WTC11 (cell line): ENCODE results near the gene TXNDC15. TPM values are rescaled to one million over a fixed set of nuclear protein-coding genes. Genes with fewer than 3 reads are reported as not detected.

Experiments
- ATAC-seq: fragments of 200-7000 bp; cut with Tn5 transposase; 2 replicates; pipeline ENCODE4 v1.10.0; 2021; ENCODE audit warnings: mild to moderate bottlenecking, moderate library complexity
- CTCF ChIA-PET: fragments of 300-600 bp; sonication (Branson Sonifier 250); formaldehyde crosslinking; loops from one replicate; lab custom pipeline; 2021; ENCODE audit warnings: antibody characterized with exemption; lab: Charles Lee
- POLR2A ChIA-PET: fragments of 350-600 bp; sonication (Branson Sonifier 250); formaldehyde crosslinking; loops from one replicate; lab custom pipeline; 2021; ENCODE audit warnings: antibody characterized with exemption; lab: Charles Lee
- DNase-seq: peaks from one replicate; pipeline ENCODE4 v3.0.0; 2021; ENCODE audit warnings: low spot score
- H3K27ac Mint-ChIP-seq: 2 replicates; pipeline ENCODE4 v1.8.0; 2021; ENCODE audit warnings: mixed read lengths
- H3K27me3 Mint-ChIP-seq: 2 replicates; pipeline ENCODE4 v1.8.0; 2021; ENCODE audit warnings: low read depth, mild to moderate bottlenecking, moderate library complexity, mixed read lengths
- H3K36me3 Mint-ChIP-seq: 2 replicates; pipeline ENCODE4 v1.8.0; 2021; ENCODE audit warnings: mixed read lengths
- H3K4me1 Mint-ChIP-seq: 2 replicates; pipeline ENCODE4 v1.8.0; 2022; ENCODE audit warnings: mixed read lengths
- H3K4me3 Mint-ChIP-seq: 2 replicates; pipeline ENCODE4 v1.8.0; 2021; ENCODE audit warnings: mild to moderate bottlenecking, moderate library complexity, mixed read lengths
- H3K9me3 Mint-ChIP-seq: 2 replicates; pipeline ENCODE4 v1.8.0; 2021; ENCODE audit warnings: mixed read lengths
- EMX1 ChIP-seq: fragments of 250-450 bp; sonication (Bioruptor Pico); IDR thresholded peaks from 2 replicates; pipeline ENCODE4 v1.8.0; 2021; ENCODE audit warnings: mild to moderate bottlenecking
- FOXJ3 ChIP-seq: sonication (generic); formaldehyde crosslinking; IDR thresholded peaks from 2 replicates; pipeline ENCODE4 v1.9.0; 2021; ENCODE audit warnings: missing genetic modification reagents, mild to moderate bottlenecking, borderline replicate concordance
- HMGA2 ChIP-seq: fragments of 250-450 bp; sonication (Bioruptor Pico); IDR thresholded peaks from 2 replicates; pipeline ENCODE4 v1.4.0; 2021; ENCODE audit warnings: mild to moderate bottlenecking, moderate library complexity
- IRF2 ChIP-seq: sonication (generic); formaldehyde crosslinking; IDR thresholded peaks from 2 replicates; pipeline ENCODE4 v1.8.0; 2022; ENCODE audit warnings: low read depth, missing genetic modification reagents, borderline replicate concordance
- JAZF1 ChIP-seq: fragments of 250-450 bp; sonication (Bioruptor Pico); IDR thresholded peaks from 2 replicates; pipeline ENCODE4 v1.9.0; 2021; ENCODE audit warnings: moderate library complexity, mild to moderate bottlenecking, inconsistent platforms
- JUN ChIP-seq: sonication (generic); formaldehyde crosslinking; IDR thresholded peaks from 2 replicates; pipeline ENCODE4 v1.8.0; 2023; ENCODE audit warnings: mild to moderate bottlenecking, missing genetic modification reagents
- MAX ChIP-seq: sonication (generic); formaldehyde crosslinking; IDR thresholded peaks from 2 replicates; pipeline ENCODE4 v1.8.0; 2022; ENCODE audit warnings: mild to moderate bottlenecking, missing genetic modification reagents
- MLX ChIP-seq: sonication (generic); formaldehyde crosslinking; IDR thresholded peaks from 2 replicates; pipeline ENCODE4 v1.8.1; 2023; ENCODE audit warnings: mild to moderate bottlenecking, missing genetic modification reagents, moderate library complexity
- MXD4 ChIP-seq: fragments of 250-450 bp; sonication (Bioruptor Pico); IDR thresholded peaks from 2 replicates; pipeline ENCODE4 v1.8.0; 2021; ENCODE audit warnings: mild to moderate bottlenecking, moderate library complexity, borderline replicate concordance
- MYBL2 ChIP-seq: sonication (generic); formaldehyde crosslinking; IDR thresholded peaks from 2 replicates; pipeline ENCODE4 v1.8.1; 2023; ENCODE audit warnings: mild to moderate bottlenecking, moderate library complexity, missing genetic modification reagents
- NFATC4 ChIP-seq: fragments of 250-450 bp; sonication (Bioruptor Pico); IDR thresholded peaks from 2 replicates; pipeline ENCODE4 v1.9.0; 2021; ENCODE audit warnings: mild to moderate bottlenecking
- OVOL2 ChIP-seq: fragments of 250-450 bp; sonication (Bioruptor Pico); IDR thresholded peaks from 2 replicates; pipeline ENCODE4 v1.9.0; 2021; ENCODE audit warnings: mild to moderate bottlenecking, borderline replicate concordance
- SMAD4 ChIP-seq: sonication (generic); formaldehyde crosslinking; IDR thresholded peaks from 2 replicates; pipeline ENCODE4 v1.8.0; 2022; ENCODE audit warnings: mild to moderate bottlenecking, missing genetic modification reagents
- SP1 ChIP-seq: sonication (generic); formaldehyde crosslinking; conservative IDR thresholded peaks from 2 replicates; pipeline ENCODE4 v1.8.1; 2022; ENCODE audit warnings: missing genetic modification reagents
- USF1 ChIP-seq: sonication (generic); formaldehyde crosslinking; IDR thresholded peaks from 2 replicates; pipeline ENCODE4 v1.8.0; 2022; ENCODE audit warnings: mild to moderate bottlenecking, missing genetic modification reagents
- USF2 ChIP-seq: sonication (generic); formaldehyde crosslinking; IDR thresholded peaks from 2 replicates; pipeline ENCODE4 v1.8.1; 2023; ENCODE audit warnings: mild to moderate bottlenecking, missing genetic modification reagents, moderate library complexity
- ZBTB43 ChIP-seq: sonication (generic); formaldehyde crosslinking; IDR thresholded peaks from 2 replicates; pipeline ENCODE4 v1.8.1; 2023; ENCODE audit warnings: mild to moderate bottlenecking, missing genetic modification reagents
- ZNF121 ChIP-seq: sonication (generic); formaldehyde crosslinking; IDR thresholded peaks from 2 replicates; pipeline ENCODE4 v1.8.0; 2023; ENCODE audit warnings: missing genetic modification reagents
- ZNF219 ChIP-seq: sonication (generic); formaldehyde crosslinking; IDR thresholded peaks from 2 replicates; pipeline ENCODE4 v1.8.0; 2023; ENCODE audit warnings: missing genetic modification reagents, mild to moderate bottlenecking, borderline replicate concordance
- ZNF232 ChIP-seq: sonication (generic); formaldehyde crosslinking; IDR thresholded peaks from 2 replicates; pipeline ENCODE4 v1.8.0; 2022; ENCODE audit warnings: mild to moderate bottlenecking, missing genetic modification reagents
- ZNF281 ChIP-seq: sonication (generic); formaldehyde crosslinking; IDR thresholded peaks from 2 replicates; pipeline ENCODE4 v1.8.0; 2023; ENCODE audit warnings: mild to moderate bottlenecking, missing genetic modification reagents
- ZNF317 ChIP-seq: sonication (generic); formaldehyde crosslinking; IDR thresholded peaks from 2 replicates; pipeline ENCODE4 v1.8.1; 2023; ENCODE audit warnings: low read depth, mild to moderate bottlenecking, moderate library complexity, missing genetic modification reagents, borderline replicate concordance
- ZNF425 ChIP-seq: fragments of 250-450 bp; sonication (Bioruptor Pico); conservative IDR thresholded peaks from 2 replicates; pipeline ENCODE4 v1.9.0; 2021; ENCODE audit warnings: mild to moderate bottlenecking
- ZNF671 ChIP-seq: fragments of 250-450 bp; sonication (Bioruptor Pico); IDR thresholded peaks from 2 replicates; pipeline ENCODE4 v1.8.0; 2021; ENCODE audit warnings: mild to moderate bottlenecking
- total RNA-seq: library from RNA; stranded (reverse); gene quantifications from 3 replicates; pipeline ENCODE4 v1.2.3, GENCODE V29; 2021

Gene TXNDC15
- total RNA-seq, 1 experiment from 2014 or later = 26.1 TPM

- no peak for TF ChIP-seq MYBL2 (CRISPR knock-in tag)
- TF ChIP-seq SMAD4 (CRISPR knock-in tag) = no peak
- TF ChIP-seq JAZF1 (CRISPR knock-in tag) = no peak
- no peak for TF ChIP-seq IRF2
- no peak for TF ChIP-seq NFATC4
- no peak for TF ChIP-seq MXD4 (CRISPR knock-in tag)
- TF ChIP-seq MAX (CRISPR knock-in tag) = no peak
- no peak for TF ChIP-seq OVOL2 (CRISPR knock-in tag)
- no peak for TF ChIP-seq MLX (CRISPR knock-in tag)
- no peak for TF ChIP-seq ZBTB43
- no peak for TF ChIP-seq ZNF232
Observed at GRCh38 chr5:134840811-134841210, 33.4 kb upstream of the TXNDC15 start (continued).

GRCh38 chr5:134844252-134844651, 29.9 kb upstream of the TXNDC15 start:
- ATAC-seq = no peak
- CTCF ChIA-PET = no interaction called here
- H3K9me3 Mint-ChIP-seq = no peaks in the 10 kb centered on the region
- peaks cover 14% of the 10 kb centered on the region for H3K4me1 Mint-ChIP-seq
- no peak overlapping the region for H3K4me3 Mint-ChIP-seq
- no peaks in the 10 kb centered on the region for H3K27me3 Mint-ChIP-seq
- DNase-seq = no peak
- POLR2A ChIA-PET = no interaction called here
- peaks cover 18% of the 10 kb centered on the region for H3K36me3 Mint-ChIP-seq
- TF ChIP-seq USF1 (no peak), ZNF281 (CRISPR knock-in tag) (no peak), MXD4 (CRISPR knock-in tag) (no peak), ZNF121 (peak; percentile 76), OVOL2 (CRISPR knock-in tag) (no peak)
- H3K27ac Mint-ChIP-seq = no peak overlapping the region

- Mint-ChIP-seq H3K36me3 (peaks cover 13% of the 10 kb centered on the region), H3K4me1 (peaks cover 14% of the 10 kb centered on the region), H3K9me3 (no peaks in the 10 kb centered on the region), H3K27ac (peak overlapping the region; percentile 65), H3K27me3 (no peaks in the 10 kb centered on the region), H3K4me3 (peak overlapping the region; percentile 87)
- TF ChIP-seq ZNF317 = no peak
- TF ChIP-seq ZNF425 = no peak
- no peak for TF ChIP-seq JUN (CRISPR knock-in tag)
- TF ChIP-seq SP1 (CRISPR knock-in tag) = no peak
- no peak for TF ChIP-seq OVOL2 (CRISPR knock-in tag)
- TF ChIP-seq ZNF219 (CRISPR knock-in tag) = no peak
- no peak for TF ChIP-seq ZNF671 (CRISPR knock-in tag)
- no peak for TF ChIP-seq FOXJ3 (CRISPR knock-in tag)
- TF ChIP-seq HMGA2 (CRISPR knock-in tag) = no peak
- TF ChIP-seq EMX1 (CRISPR knock-in tag) = no peak
- no peak for TF ChIP-seq USF2
- CTCF ChIA-PET = interaction anchor here (0.5 to 1.3 kb wide), 2 partner anchors 59 to 84 kb away, joined by 6 to 13 read pairs; partner anchors contain the start of gene PCBD2
- no peak for DNase-seq
- POLR2A ChIA-PET = interaction anchor here (1.0 to 1.3 kb wide), 4 partner anchors 11 to 107 kb away, joined by 3 to 4 read pairs (median 4); partner anchors contain the start of genes CAMLG, PCBD2 and TXNDC15
- no peak for ATAC-seq
Observed at GRCh38 chr5:134845335-134845851, 28.8 kb upstream of the TXNDC15 start.
